ENCODE results near the gene CACFD1.

The CACFD1 gene

DNA sequence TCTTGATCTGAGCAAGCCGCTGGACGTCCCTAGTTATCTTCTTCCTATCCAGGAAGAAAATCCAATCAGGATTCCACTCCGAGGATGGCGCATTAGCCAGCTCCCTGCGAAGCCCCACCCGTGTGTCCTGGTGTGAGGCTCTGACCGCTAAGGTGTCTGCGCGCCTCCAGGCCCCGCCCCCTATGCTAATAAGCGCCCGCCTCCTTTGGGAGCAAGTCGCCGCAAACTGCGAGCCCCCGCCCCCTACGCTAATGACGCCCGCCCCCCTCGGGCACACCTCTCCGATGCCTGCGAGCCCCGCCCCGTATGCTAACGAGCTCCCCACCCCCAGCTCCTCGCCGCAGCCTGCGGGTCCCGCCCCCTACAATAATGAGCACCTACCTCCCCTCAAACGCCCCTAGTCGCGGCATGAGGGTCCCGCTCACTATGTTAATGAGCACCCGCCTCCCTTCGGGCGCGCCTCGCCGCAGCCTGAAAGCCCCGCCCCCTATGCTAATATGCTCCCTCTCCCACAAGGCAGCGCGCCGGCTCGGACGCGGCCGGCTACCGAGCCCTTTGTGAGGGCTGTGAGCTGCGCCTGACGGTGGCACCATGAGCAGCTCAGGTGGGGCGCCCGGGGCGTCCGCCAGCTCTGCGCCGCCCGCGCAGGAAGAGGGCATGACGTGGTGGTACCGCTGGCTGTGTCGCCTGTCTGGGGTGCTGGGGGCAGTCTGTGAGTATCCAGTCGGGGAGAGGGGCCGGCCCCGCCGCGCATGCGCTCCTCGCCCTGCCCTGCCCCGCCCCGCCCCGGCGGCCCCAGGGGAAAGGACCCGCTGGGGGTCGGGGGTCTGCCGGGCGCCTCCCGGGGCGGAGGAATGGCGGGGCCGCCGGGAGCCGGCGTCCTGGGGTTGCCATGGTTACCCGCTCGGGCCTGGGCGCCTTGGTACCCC is at the start of gene CACFD1:
Gene CACFD1 (plus strand): TSS at position 503 of the 929 bp plus-strand sequence. CDS start 89 bp downstream, at position 592.
- peak; percentile 91 to 92 for DNase-seq (ENCODE audit: low read depth in 2 of 2)

DNA sequence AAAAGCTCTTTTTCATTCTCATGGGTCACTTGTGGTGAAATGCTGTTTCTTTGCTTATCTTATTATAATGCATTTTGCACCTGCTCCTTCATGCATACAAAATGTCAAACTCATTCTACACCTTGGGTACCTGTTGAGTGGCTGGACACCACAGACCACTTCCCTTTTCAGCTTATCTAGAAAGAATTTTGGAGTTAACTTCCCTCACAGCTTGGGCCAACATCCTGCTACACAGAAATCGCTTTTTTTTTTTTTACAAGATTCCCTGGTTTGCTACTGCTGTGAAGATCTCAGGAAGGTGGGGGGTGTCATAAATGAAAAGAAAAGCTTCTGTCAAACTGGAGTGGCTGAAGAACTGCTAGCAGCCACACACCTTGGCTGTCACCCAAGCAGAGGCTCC is 44.6 kb upstream of the CACFD1 start:
- no peak for DNase-seq (ENCODE audit: low read depth in 2 of 2)

DNA sequence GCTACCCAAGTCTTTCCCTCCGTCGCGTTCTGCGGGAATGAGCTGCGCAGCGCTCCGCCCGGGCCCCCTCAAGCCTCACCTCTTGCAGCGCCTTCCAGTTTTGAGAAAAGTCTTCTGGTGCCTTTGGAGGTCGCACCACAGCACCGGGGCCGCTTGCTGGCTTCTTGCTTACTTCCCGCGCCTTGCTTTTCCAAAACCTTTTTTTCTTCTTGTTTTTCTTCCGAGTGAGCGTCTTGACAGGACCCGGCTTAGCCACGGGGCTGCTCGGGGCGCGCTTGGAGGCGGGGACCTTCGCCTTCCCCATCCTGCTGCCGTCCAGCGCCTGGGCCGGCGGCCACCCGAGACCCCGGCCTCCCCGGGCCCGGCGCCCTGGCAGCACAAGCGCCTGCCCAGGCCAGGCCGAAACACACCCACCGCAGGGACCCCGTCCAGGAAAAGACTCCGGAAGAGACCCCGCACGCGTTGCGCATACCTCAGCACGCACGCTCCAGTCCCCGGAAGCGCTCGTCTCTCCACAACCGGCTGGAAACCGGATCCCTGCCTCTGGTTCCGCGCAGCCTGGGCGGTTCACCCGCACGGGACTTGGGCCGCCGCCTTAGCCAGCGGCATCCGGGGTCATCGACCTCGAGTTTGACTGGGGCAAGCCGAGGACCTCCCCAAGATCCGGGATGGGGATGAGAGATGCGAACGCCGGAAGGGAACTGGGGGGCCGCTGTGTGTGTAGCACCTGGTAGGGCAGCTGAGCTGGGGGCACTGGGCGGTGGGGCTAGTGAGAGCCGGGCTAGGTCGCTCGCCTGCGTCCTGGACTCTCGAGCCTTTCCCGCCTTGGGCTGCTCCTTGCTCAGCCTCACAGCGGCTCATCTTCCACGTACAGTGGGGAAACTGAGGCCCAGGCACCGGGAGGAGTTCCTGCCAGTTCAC is 42.0 kb upstream of the CACFD1 start, which contains the start of gene REXO4:
Gene REXO4 (minus strand): TSS at position 470 of the 921 bp plus-strand sequence. CDS start 166 bp downstream, at position 304.
- peak; percentile 78 to 82 for DNase-seq (ENCODE audit: low read depth in 2 of 2)

DNA sequence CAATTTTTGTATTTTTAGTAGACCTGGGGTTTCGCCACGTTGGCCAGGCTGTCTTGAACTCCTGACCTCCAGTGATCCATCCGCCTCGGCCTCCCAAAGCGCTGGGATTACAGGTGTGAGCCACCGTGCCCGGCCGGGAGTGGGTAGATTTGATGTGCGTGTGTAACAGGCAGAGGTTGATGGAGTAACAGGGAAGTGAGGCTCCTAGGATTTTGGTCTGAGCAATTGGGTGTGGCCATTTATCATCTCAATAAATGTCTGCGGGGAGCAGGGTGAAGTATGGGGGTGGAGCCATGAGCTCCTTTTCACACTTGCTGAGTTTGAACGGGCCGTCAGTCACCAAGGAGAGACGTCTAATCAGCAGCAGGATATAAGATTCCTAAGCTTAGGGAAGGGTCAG is 40.8 kb upstream of the CACFD1 start:
- no peak for DNase-seq (ENCODE audit: low read depth in 2 of 2)

DNA sequence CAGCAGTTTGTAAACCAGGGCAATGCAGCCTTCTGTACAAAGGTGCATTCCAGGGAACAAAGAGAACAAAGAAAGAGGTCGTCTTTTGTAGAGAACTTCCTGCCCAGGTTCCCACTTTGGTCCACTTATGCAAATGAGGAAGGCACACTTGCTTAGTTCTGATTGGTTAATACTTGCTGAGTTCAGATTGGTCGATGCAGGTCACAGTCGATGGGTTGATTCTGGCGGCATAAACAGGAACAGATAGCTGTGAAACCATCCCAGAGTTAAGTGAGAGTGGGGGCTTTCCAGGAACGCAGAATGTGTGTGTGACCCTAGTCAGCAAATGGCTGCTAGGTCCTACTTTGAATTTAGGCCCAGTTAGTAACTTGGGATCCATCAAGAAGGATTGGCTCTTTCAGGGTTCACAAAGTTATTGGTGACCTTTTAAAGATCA is 39.4 kb upstream of the CACFD1 start:
- no peak for DNase-seq (ENCODE audit: low read depth in 2 of 2)

DNA sequence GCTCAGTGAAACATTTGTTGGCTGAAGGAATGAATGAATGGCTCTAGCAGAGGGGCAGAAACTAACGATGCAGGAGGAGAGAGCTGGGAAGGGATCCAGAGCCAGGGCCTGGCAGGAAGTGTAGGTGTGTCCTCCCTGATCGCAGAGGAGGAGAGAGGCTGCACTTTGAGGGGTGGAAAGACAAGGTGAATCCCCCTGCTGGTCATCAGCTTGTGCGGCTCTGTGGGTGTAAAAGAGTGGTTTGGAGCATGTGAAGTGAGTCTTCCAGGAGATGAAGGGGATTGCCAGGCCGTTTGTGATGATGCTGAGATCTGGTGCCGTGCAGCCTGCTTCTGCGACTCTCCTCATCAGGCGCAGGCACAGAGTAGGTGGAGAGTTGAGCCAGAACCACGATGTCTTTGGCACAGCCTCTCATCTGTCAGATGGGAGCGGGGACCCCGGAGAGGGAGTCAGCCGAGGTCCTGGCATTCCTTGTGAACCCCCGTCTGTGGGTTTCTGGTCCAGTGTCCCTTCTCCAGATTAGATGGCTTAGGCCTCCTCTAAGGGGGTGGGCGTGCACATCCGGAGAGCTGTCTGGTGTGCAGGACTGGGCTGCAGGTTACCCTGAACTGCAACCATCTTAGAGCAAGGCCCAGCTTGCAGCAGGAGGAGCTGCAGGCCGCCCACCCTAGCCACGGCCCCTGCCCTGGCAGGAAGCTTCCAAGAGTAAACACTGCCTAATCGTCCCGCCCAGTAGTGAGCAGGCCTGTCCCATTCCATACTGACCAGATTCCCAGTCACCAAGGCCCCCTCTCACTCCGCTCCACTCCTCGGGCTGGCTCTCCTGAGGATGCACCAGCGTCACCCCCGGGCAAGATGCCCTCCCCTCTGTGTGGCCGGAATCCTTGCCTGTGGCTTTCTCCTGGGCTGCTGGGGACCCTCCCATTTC is 37.9 kb upstream of the CACFD1 start, which contains the start of gene ADAMTS13:
Gene ADAMTS13 (plus strand): TSS at position 753 of the 928 bp plus-strand sequence. CDS start 77 bp downstream, at position 830.
- peak; percentile 14 to 38 for DNase-seq (ENCODE audit: low read depth in 2 of 2)

DNA sequence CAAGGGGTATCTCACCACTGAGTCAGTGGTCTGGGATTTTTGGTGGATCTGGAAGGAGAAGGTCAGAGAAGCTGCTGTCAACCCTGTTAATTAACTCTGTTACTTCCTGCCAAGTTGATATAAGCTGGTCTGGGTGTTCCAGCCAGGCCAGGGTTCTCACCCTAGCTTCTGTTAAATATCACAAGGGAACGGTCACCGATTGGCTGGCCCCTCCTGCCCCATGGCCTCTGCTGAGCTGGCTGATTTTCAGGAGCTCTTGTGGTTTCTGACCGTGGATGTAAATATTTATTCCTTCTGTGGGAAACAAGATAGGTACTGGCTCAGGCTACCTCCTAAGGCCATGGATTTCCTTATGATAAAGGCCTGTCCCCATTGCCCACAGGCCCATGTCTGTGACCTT is 36.6 kb upstream of the CACFD1 start:
- DNase-seq (ENCODE audit: low read depth in 2 of 2) = no peak

DNA sequence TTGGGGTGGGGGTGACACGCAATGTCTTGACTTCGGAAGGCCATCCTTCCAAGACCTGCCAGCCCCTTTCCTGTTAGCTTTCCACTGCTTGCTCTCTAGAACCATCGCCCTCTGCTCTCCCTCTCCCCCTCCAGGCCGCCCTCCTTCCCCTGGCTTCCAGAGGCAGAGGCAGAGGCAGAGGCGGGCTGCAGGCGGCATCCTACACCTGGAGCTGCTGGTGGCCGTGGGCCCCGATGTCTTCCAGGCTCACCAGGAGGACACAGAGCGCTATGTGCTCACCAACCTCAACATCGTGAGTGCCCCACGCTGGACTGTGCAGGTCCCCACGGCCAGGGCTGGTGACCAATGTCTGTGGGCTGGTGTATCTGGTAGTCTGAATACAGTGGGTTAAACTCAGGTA is 35.6 kb upstream of the CACFD1 start:
- no peak for DNase-seq (ENCODE audit: low read depth in 2 of 2)

DNA sequence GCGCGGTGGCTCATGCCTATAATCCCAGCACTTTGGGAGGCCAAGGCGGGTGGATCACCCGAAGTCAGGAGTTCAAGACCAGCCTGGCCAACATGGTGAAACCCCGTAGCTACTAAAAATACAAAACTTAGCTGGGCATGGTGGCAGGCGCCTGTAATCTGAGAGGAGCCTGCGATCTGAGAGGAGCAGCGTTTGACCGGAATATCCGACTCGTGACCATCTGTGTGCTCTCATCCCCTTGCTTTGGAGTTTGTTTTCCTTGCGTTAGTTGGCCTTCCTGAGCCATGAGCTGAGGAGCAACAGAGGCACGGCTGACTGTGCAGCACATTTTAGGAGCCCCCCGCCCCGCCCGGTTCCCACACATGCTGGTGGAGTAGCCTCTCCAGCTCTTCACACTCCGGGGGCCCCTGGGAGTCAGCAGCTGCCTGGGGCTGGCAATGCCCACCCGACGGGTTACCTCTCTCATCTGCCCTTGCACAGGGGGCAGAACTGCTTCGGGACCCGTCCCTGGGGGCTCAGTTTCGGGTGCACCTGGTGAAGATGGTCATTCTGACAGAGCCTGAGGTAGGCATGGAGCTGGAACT is 34.6 kb upstream of the CACFD1 start:
- no peak for DNase-seq (ENCODE audit: low read depth in 2 of 2)

DNA sequence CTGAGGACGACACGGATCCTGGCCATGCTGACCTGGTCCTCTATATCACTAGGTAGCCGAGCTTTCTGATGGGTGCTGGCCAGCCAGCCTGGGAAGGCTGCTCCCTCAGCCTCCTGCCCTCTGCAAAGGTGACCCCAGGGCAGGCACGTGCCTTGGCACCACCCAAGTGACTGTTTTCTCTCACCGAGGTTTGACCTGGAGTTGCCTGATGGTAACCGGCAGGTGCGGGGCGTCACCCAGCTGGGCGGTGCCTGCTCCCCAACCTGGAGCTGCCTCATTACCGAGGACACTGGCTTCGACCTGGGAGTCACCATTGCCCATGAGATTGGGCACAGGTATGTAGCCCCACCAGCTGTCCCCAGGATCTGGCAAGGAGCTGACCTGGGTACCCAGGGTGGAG is 33.8 kb upstream of the CACFD1 start:
- DNase-seq (ENCODE audit: low read depth in 2 of 2) = no peak

DNA sequence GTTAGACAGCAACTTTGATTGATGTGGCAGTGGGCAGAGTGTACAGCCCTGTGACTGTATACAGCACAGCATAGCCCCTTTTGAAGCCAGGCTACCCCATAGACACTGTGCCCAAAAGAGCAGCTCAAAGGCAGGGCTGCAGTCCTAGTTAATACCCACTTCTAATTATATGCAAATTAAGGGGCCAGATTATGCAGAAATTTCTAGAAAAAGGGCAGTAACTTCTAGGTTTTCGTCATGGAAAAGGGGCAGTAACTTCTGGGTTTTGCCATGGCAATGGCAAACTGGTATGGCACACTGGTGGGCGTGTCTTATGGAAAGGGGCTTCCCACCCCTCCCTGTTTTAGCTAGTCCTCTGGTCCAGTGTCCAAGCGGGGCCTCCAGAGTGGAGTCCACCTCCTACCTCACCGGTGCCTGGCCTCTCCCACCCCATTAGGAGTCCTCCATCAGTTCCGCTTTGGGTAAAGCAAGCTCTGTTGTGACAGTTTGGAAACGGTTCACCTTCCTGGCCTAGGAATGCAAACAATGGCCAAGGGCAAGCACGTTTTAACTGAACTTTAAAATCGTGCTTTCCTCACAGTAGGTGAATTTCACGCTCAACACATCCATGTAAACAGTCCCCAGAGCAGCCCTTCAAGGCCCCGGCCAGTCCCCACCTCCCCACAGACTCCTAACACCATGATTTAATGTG is 32.0 kb upstream of the CACFD1 start:
- no peak for DNase-seq (ENCODE audit: low read depth in 2 of 2)

DNA sequence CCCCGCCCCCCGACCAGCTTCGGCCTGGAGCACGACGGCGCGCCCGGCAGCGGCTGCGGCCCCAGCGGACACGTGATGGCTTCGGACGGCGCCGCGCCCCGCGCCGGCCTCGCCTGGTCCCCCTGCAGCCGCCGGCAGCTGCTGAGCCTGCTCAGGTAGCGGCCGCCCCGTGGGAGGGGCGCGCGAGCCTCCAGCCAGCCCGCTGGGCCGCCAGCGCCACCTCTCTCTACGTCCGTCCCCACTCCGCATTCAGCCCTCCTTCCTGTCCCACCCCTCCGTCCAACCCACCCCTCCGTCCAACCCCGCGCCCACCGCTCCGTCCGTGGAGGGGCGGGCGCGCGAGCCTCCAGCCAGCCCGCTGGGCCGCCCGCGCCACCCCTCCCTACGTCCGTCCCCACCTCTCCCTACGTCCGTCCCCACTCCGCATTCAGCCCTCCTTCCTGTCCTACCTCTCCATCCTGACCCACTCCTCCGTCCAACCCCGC is 31.1 kb upstream of the CACFD1 start:
- no peak for DNase-seq (ENCODE audit: low read depth in 2 of 2)

DNA sequence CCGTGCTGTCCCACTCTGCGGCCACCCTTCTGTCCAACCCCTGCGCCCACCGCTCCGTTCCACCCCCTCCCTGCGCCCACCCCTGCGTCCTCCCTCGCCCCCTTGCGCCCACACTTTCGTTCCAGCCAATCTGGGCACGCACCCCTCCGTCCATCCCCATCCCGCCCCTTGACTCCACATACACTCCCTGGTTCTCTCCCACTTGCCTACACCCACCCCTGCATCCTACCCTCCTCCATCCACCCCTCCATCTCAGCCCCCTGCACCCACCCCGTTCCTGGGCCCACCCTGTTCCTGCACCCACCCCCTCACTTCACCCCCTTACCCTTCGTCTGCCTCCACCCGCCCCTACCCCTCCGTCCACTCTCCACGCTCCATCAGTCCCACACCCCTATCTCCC is 30.6 kb upstream of the CACFD1 start:
- no peak for DNase-seq (ENCODE audit: low read depth in 2 of 2)

DNA sequence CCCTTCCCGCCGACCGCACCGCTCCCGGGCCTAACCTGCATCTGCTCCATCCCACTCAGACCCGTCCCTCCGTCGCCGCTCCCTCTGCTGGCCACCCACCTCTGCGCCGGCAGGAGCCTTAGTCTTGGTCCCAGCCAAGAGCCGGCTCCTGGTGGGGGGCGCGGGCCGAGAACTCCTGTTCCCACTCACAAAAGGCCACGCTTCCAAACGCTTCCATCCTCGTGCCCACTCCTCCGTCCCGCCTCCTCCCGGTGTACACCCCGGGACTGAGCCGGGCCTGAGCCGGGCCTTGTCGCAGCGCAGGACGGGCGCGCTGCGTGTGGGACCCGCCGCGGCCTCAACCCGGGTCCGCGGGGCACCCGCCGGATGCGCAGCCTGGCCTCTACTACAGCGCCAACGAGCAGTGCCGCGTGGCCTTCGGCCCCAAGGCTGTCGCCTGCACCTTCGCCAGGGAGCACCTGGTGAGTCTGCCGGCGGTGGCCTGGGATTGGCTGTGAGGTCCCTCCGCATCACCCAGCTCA is 30.1 kb upstream of the CACFD1 start:
- DNase-seq (ENCODE audit: low read depth in 2 of 2) = no peak

DNA sequence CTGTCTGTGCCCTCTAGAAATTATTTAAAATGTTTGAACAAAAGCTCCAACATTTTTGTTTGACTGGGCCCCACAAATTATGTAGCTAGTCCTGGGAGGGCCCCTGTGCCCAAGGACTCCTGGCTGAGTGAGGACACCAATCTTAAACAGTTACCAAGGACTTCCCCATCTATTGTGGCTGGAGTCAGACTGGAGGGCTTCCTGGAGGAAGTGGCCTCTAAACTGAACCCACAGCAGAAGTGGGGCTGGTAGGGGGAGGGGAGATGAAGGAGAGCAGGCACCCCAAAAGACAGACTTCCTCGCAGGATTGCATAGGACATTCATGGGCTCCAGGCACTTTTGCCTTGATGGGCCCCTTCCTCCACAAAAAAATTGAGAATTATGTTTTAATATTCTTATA is 29.5 kb upstream of the CACFD1 start:
- DNase-seq (ENCODE audit: low read depth in 2 of 2) = no peak

DNA sequence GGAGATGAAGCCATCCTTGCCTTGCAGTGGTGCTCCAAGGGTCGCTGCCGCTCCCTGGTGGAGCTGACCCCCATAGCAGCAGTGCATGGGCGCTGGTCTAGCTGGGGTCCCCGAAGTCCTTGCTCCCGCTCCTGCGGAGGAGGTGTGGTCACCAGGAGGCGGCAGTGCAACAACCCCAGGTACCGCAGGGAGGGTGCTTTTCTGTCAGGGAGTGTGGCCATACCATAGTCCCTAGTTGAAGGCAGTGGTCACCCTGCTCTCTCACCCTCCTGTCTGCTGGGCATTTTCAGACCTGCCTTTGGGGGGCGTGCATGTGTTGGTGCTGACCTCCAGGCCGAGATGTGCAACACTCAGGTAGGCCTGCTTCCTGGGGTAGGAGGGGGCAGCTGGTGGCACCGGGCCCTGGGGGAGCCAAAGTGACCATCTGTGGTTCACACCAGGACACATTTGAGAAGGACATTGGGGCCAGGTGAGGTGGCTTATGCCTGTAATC is 26.4 kb upstream of the CACFD1 start:
- no peak for DNase-seq (ENCODE audit: low read depth in 2 of 2)

DNA sequence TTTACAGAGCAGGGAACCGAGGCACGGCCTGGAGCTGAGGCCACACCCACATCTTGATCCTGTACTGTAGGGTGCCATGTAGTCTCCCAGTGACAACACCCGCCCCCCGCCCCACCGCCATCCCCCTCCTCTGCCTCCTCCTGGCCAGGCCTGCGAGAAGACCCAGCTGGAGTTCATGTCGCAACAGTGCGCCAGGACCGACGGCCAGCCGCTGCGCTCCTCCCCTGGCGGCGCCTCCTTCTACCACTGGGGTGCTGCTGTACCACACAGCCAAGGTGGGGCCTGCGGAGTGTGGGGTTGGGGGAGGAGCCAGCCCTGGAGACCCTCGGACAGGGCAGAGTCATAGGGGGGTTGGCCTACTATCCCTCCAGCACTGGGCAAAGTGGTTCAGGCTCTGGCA is 23.1 kb upstream of the CACFD1 start:
- no peak for DNase-seq (ENCODE audit: low read depth in 2 of 2)

DNA sequence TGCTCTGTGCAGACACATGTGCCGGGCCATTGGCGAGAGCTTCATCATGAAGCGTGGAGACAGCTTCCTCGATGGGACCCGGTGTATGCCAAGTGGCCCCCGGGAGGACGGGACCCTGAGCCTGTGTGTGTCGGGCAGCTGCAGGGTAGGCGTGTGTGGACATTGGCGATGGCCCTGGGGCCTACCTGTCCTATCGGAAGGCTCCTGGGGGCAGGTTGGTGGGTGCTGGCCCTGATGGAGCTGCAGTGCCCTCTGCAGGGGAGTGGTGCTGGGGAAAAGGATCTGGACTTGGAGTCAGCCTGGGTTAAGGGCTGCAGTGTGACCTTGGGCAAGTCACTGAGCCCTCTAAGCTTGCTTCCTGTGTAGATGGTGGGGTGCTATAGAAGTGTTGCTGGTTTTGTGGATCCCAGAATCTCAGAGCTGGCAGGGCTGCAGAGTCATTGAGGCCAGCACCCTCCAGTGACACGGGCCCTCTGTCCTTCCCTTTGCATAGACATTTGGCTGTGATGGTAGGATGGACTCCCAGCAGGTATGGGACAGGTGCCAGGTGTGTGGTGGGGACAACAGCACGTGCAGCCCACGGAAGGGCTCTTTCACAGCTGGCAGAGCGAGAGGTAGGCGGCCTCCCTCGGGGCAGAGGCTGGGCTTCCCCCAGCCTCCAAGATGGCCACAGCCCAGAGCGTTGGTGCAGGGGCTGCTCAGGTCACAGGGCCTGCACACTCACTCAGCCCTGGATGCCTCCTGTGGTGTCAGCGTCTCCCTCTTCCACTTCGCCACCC is 21.8 kb upstream of the CACFD1 start:
- no peak for DNase-seq (ENCODE audit: low read depth in 2 of 2)

DNA sequence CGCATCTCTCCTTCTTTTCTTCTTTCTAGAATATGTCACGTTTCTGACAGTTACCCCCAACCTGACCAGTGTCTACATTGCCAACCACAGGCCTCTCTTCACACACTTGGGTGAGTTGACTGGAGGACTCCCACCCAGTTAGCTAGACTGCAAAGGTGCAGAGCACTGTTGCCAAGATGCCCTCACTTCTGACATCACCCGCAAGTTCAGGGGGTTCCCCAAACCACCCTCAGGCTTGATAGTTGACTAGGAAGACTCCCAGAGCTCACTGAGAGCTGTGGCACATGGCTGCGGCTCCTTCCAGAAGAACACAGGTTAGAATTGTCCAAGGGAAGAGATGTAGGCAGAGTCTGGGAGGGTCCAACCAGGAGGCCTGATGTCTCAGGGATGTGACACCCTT is 20.4 kb upstream of the CACFD1 start:
- no peak for DNase-seq (ENCODE audit: low read depth in 2 of 2)

Measured in stimulated activated CD4-positive, alpha-beta T cell treated with anti-CD3 and anti-CD28 coated beads, Interleukin-4, amount 100 ng/mL, for 48 hours (primary cell).